Limb (tissue), 2 donors: ENCODE data around the gene TRAF3IP3.

ENCODE experiments used
- DNase-seq, 2 donors: peaks; one replicate each; pipeline ENCODE4 v3.0.0-alpha.2; 2016; ENCODE audit errors: extremely low spot score in 2 of 2

TRAF3IP3 gene

GRCh38 chr1:209825591-209826434, 70.0 kb downstream of the TRAF3IP3 start:
- no peak for DNase-seq

- peak; percentile 95 for DNase-seq
Observed at GRCh38 chr1:209827384-209828262, 71.8 kb downstream of the TRAF3IP3 start, which contains the start of gene UTP25. UTP25 (plus strand) TSS chr1:209827972; CDS start chr1:209828064, 92 bp downstream.

GRCh38 chr1:209829716-209830115, 73.9 kb downstream of the TRAF3IP3 start:
- no peak for DNase-seq

- no peak for DNase-seq
Observed at GRCh38 chr1:209830722-209831121, 74.9 kb downstream of the TRAF3IP3 start.

- DNase-seq, result no peak
Observed at GRCh38 chr1:209831615-209832014, 75.8 kb downstream of the TRAF3IP3 start.
